Vagina (tissue), 2 donors: ENCODE measurements around the gene NSUN2. TPM values are rescaled to one million over a fixed set of nuclear protein-coding genes. Genes with fewer than 3 reads are reported as not detected.

Source experiments
- DNase-seq, 2 donors: peaks; one replicate each; pipeline ENCODE4 v3.0.0-alpha.2; 2017; ENCODE audit errors: extremely low spot score in 2 of 2
- H3K27ac ChIP-seq: fragments of 200-600 bp; sonication (generic); one replicate; pipeline ENCODE4 v1.5.1; 2019
- H3K27me3 ChIP-seq: fragments of 200-600 bp; sonication (generic); one replicate; pipeline ENCODE4 v1.5.1; 2019
- H3K36me3 ChIP-seq, 2 donors: fragments of 200-600 bp; sonication (generic); one replicate each; pipeline ENCODE4 v1.5.1; 2017 to 2019
- H3K4me1 ChIP-seq: fragments of 200-600 bp; sonication (generic); one replicate; pipeline ENCODE4 v1.5.1; 2019
- H3K4me3 ChIP-seq, 2 donors: fragments of 200-600 bp; sonication (generic); 1 replicate in 1 of 2; 2 replicates in 1 of 2; pipeline ENCODE4 v1.5.1; 2016 to 2019
- H3K9me3 ChIP-seq: fragments of 200-600 bp; sonication (generic); one replicate; pipeline ENCODE4 v1.5.1; 2019
- POLR2A ChIP-seq, 2 donors: fragments of 450-650 bp; IDR thresholded peaks; one replicate each; pipeline ENCODE4 v1.6.1; 2017; ENCODE audit warnings: antibody characterized with exemption in 2 of 2, mild to moderate bottlenecking in 2 of 2, moderate library complexity in 2 of 2
- POLR2AphosphoS5 ChIP-seq, 2 donors: sonication (generic); formaldehyde crosslinking; IDR thresholded peaks; one replicate each; pipeline ENCODE4 v1.9.0; 2017; ENCODE audit warnings: antibody characterized with exemption in 2 of 2, mild to moderate bottlenecking in 2 of 2, low read depth in 1 of 2; ENCODE audit not compliant: insufficient read depth in 1 of 2
- intact Hi-C: fragments of 100-400 bp; cut with DNase I; formaldehyde crosslinking; loops from one replicate; pipeline ENCODE4 v1.15.1; 2023
- total RNA-seq: library from RNA; depleted of rRNA; stranded (reverse); fragments of >200 nt; gene quantifications from one replicate; pipeline ENCODE4 v1.2.3, GENCODE V29; 2016
- TF ChIP-seq, protein P1 (sequence below), 3 experiments: fragments of 450-650 bp in 2 of 3; fragments of 200-600 bp in 1 of 3; sonication (generic) in 1 of 3; IDR thresholded peaks; one replicate each; pipeline ENCODE4 v1.5.1; 2017 to 2019; ENCODE audit warnings: antibody characterized with exemption in 3 of 3, mild to moderate bottlenecking in 2 of 3, moderate library complexity in 2 of 3

NSUN2 gene
- total RNA-seq, 1 donor from 2014 or later = 43.2 TPM

- DNase-seq = no peak
- intact Hi-C loops = no loop called here
- H3K4me1 ChIP-seq = no peaks in the 10 kb centered on the region
- H3K36me3 ChIP-seq = no peaks in the 10 kb centered on the region
- H3K27me3 ChIP-seq = no peaks in the 10 kb centered on the region
- H3K9me3 ChIP-seq = no peaks in the 10 kb centered on the region
- H3K27ac ChIP-seq = no peak overlapping the region
- H3K4me3 ChIP-seq = no peak overlapping the region
- TF ChIP-seq POLR2A (IDR thresholded peaks at IDR 0.05) = no peak
- TF ChIP-seq, protein P1, sequence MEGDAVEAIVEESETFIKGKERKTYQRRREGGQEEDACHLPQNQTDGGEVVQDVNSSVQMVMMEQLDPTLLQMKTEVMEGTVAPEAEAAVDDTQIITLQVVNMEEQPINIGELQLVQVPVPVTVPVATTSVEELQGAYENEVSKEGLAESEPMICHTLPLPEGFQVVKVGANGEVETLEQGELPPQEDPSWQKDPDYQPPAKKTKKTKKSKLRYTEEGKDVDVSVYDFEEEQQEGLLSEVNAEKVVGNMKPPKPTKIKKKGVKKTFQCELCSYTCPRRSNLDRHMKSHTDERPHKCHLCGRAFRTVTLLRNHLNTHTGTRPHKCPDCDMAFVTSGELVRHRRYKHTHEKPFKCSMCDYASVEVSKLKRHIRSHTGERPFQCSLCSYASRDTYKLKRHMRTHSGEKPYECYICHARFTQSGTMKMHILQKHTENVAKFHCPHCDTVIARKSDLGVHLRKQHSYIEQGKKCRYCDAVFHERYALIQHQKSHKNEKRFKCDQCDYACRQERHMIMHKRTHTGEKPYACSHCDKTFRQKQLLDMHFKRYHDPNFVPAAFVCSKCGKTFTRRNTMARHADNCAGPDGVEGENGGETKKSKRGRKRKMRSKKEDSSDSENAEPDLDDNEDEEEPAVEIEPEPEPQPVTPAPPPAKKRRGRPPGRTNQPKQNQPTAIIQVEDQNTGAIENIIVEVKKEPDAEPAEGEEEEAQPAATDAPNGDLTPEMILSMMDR (IDR thresholded peaks at IDR 0.05) = no peak
- no peak for TF ChIP-seq POLR2AphosphoS5 (IDR thresholded peaks at IDR 0.05; ENCODE audit: insufficient read depth in 1 of 2, low read depth in 1 of 2)
Observed at GRCh38 chr5:6644794-6645241, 12.0 kb upstream of the NSUN2 start.

DNA sequence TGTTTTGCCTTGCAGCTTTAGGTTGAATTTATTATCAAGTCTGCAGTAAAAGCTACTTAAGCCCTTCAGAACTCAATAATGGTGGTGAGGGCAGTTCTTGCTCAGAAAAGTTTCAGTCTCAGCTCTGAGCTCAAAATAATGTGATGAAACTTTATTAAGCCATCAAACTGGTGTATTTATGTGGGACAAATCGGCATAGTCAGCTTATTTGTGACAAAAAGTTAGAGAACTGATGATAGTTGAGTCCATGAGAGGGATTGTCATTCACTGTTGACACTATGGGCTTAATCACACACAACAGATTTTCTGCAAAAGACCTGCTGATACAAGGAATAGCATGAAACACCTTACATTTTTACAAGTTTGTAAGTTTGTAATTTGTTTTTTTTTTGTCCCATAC lies 9.8 kb upstream of the NSUN2 start:
- Histone ChIP-seq H3K4me1 (no peaks in the 10 kb centered on the region), H3K9me3 (no peaks in the 10 kb centered on the region), H3K27me3 (no peaks in the 10 kb centered on the region), H3K4me3 (no peak overlapping the region), H3K27ac (no peak overlapping the region), H3K36me3 (no peaks in the 10 kb centered on the region)
- intact Hi-C loops = no loop called here
- TF ChIP-seq, protein P1 (IDR thresholded peaks at IDR 0.05) = no peak
- TF ChIP-seq POLR2AphosphoS5 (IDR thresholded peaks at IDR 0.05; ENCODE audit: insufficient read depth in 1 of 2, low read depth in 1 of 2) (no peak), POLR2A (IDR thresholded peaks at IDR 0.05) (no peak)
- DNase-seq = no peak

GRCh38 chr5:6638236-6638635 lies 5.4 kb upstream of the NSUN2 start:
- Histone ChIP-seq H3K4me1 (peaks cover 36% of the 10 kb centered on the region), H3K36me3 (no peaks in the 10 kb centered on the region), H3K27ac (no peak overlapping the region), H3K9me3 (no peaks in the 10 kb centered on the region), H3K27me3 (no peaks in the 10 kb centered on the region), H3K4me3 (no peak overlapping the region)
- DNase-seq = no peak
- TF ChIP-seq, protein P1 (IDR thresholded peaks at IDR 0.05) = no peak
- TF ChIP-seq POLR2A (IDR thresholded peaks at IDR 0.05) (no peak), POLR2AphosphoS5 (IDR thresholded peaks at IDR 0.05; ENCODE audit: insufficient read depth in 1 of 2, low read depth in 1 of 2) (no peak)
- intact Hi-C loops = no loop called here

GRCh38 chr5:6637590-6637989 lies 4.7 kb upstream of the NSUN2 start:
- Histone ChIP-seq H3K27ac (peak overlapping the region; percentile 60), H3K4me3 (no peak overlapping the region), H3K4me1 (peaks cover 36% of the 10 kb centered on the region), H3K27me3 (no peaks in the 10 kb centered on the region), H3K36me3 (no peaks in the 10 kb centered on the region), H3K9me3 (no peaks in the 10 kb centered on the region)
- intact Hi-C loops = no loop called here
- TF ChIP-seq, protein P1 (IDR thresholded peaks at IDR 0.05) = no peak
- DNase-seq = no peak

DNA sequence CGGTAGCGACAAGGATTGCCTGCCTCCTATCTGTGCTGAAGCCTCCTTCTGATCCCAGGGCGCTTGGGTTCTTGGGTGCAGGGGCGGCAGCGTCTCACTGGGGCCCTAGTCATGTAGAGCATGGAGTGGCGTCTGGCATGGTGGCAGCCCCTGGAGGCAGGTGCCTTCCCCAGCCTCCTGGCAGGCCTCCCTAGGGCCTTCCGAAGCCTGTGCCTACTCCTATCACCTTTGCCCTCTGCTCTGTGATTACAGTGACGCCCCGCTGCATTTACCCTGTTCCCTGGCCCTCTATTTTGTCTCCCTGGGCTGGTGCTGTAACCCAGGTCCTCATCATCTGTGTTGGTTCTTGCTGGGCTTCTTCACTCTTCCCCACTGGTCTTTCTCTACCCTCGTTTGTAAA lies 4.2 kb upstream of the NSUN2 start:
- no peaks in the 10 kb centered on the region for H3K36me3 ChIP-seq
- TF ChIP-seq POLR2A (IDR thresholded peaks at IDR 0.05) (no peak), POLR2AphosphoS5 (IDR thresholded peaks at IDR 0.05; ENCODE audit: insufficient read depth in 1 of 2, low read depth in 1 of 2) (no peak)
- TF ChIP-seq, protein P1 (IDR thresholded peaks at IDR 0.05) = no peak
- no peak overlapping the region for H3K4me3 ChIP-seq
- no peaks in the 10 kb centered on the region for H3K9me3 ChIP-seq
- intact Hi-C loops = no loop called here
- H3K27ac ChIP-seq = peak overlapping the region; percentile 60
- DNase-seq = no peak
- peaks cover 39% of the 10 kb centered on the region for H3K4me1 ChIP-seq
- no peaks in the 10 kb centered on the region for H3K27me3 ChIP-seq
